Renal pelvis (tissue), 4 donors: ENCODE measurements around the gene C3orf20. TPM values are rescaled to one million over a fixed set of nuclear protein-coding genes. Genes with fewer than 3 reads are reported as not detected.
A peak's percentile ranks its signal among the peaks of the same experiment; 100 is the strongest.
"Not testable (repeated sequence)": the region's sequence is repeated elsewhere in the genome, so short reads cannot be mapped to it uniquely, and the experiment has no call there.

Experiments used
- DNase-seq: peaks from one replicate; pipeline ENCODE4 v3.0.0-alpha.2; 2013
- polyA plus RNA-seq, 3 donors: library from polyadenylated mRNA; unstranded; fragments of 120-200 nt; gene quantifications; one replicate each; pipeline ENCODE4 v1.2.1, GENCODE V29; 2013; ENCODE audit not compliant: insufficient read length in 3 of 3

C3orf20 gene
- polyA plus RNA-seq, 3 donors = 0.19 to 0.77 (median 0.25) TPM

- peak; percentile 58 for DNase-seq
Measured at GRCh38 chr3:14649466-14649865, 25.5 kb upstream of the C3orf20 start.

- DNase-seq = no peak
Measured at GRCh38 chr3:14650193-14650592, 24.7 kb upstream of the C3orf20 start.

- peak; percentile 99 for DNase-seq
Measured at GRCh38 chr3:14651440-14652251, 23.3 kb upstream of the C3orf20 start, which contains the start of gene CCDC174. TSS of gene CCDC174 (plus strand) at chr3:14651762. CDS start at chr3:14651837, 75 bp downstream.

- not testable (repeated sequence) for DNase-seq
Measured at GRCh38 chr3:14652360-14652907, 22.5 kb upstream of the C3orf20 start.

- no peak for DNase-seq
Measured at GRCh38 chr3:14657579-14657978, 17.4 kb upstream of the C3orf20 start.

GRCh38 chr3:14658978-14659377, 16.0 kb upstream of the C3orf20 start:
- no peak for DNase-seq

- DNase-seq = no peak
Measured at GRCh38 chr3:14660942-14661341, 14.0 kb upstream of the C3orf20 start.

GRCh38 chr3:14663396-14664135, 11.4 kb upstream of the C3orf20 start:
- DNase-seq = no peak

GRCh38 chr3:14664170-14664569, 10.8 kb upstream of the C3orf20 start:
- no peak for DNase-seq

- DNase-seq = no peak
Measured at GRCh38 chr3:14672588-14672987, 2.4 kb upstream of the C3orf20 start.

GRCh38 chr3:14676881-14677280, 1.9 kb downstream of the C3orf20 start:
- no peak for DNase-seq

- no peak for DNase-seq
Measured at GRCh38 chr3:14678015-14678503, 3.1 kb downstream of the C3orf20 start.

GRCh38 chr3:14680115-14680514, 5.2 kb downstream of the C3orf20 start:
- DNase-seq = no peak

- no peak for DNase-seq
Measured at GRCh38 chr3:14680716-14681115, 5.8 kb downstream of the C3orf20 start.

GRCh38 chr3:14684447-14684846, 9.5 kb downstream of the C3orf20 start:
- no peak for DNase-seq

GRCh38 chr3:14685179-14685578, 10.2 kb downstream of the C3orf20 start:
- no peak for DNase-seq

- DNase-seq = no peak
Measured at GRCh38 chr3:14687360-14687759, 12.4 kb downstream of the C3orf20 start.

GRCh38 chr3:14688525-14688924, 13.6 kb downstream of the C3orf20 start:
- no peak for DNase-seq

- no peak for DNase-seq
Measured at GRCh38 chr3:14689247-14689980, 14.5 kb downstream of the C3orf20 start.

GRCh38 chr3:14691239-14691638, 16.3 kb downstream of the C3orf20 start:
- no peak for DNase-seq

- no peak for DNase-seq
Measured at GRCh38 chr3:14691719-14692118, 16.8 kb downstream of the C3orf20 start.
